SH-SY5Y (cell line): ENCODE data around the gene PAPLN.

Source experiments
- GATA2 ChIP-seq: IDR thresholded peaks from 2 replicates; pipeline ENCODE4 v1.6.1; 2011; ENCODE audit warnings: mild to moderate bottlenecking, low read depth, low read length
- GATA3 ChIP-seq: IDR thresholded peaks from 2 replicates; pipeline ENCODE4 v1.6.1; 2011; ENCODE audit warnings: low read depth, mild to moderate bottlenecking, low read length, moderate library complexity

DNA sequence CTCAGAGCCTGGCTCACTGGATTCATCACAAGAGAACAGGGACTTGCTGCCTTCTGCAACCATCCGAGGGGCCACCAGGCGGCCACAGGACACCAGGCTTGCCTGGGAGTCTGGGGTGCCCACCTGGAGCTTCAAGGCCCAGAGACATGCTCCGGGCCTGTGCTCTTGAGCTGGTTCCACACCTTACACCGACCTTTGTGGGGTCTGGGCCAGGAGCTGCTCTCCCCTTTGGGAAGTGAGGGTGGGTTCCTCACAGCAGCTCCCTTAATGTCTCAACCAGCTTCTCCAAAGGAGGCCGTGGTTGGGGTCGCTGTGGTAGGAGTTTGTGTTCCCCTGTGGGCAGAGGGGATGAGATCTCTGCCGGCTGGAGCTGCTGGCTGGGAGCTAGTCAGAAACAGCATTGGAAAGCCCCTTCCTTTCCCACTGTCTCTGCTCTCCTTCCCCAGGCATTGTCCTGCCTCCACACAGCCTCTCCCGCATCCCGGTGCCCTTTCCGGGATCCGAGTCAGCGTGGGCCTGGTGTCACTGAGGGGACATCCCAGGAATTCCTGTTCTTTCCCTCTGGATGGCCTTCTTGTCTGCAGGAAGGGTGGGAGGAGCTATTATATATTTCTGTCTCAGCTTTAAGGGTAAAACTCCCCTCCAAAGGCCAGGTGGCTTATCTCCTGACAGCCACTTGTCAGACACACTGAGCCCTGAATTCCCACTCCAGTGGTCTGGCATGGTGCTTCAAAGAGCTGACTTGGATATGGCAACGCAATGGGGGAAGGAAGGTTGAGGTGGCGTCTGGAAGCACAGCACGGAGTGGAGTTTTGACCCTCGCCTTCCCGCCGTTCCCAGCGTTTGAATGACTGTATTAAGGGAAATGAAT is 5.1 kb upstream of the PAPLN start:
- no peak for TF ChIP-seq GATA3
- TF ChIP-seq GATA2, result no peak
